MM.1S (cell line): ENCODE data around the gene CD52.

Source experiments
- EZH2 ChIP-seq: fragments of 300-600 bp; sonication (generic); optimal IDR thresholded peaks from 2 replicates; pipeline ENCODE3; 2017; ENCODE audit warnings: low read depth, mild to moderate bottlenecking, antibody characterized with exemption, low read length, mixed read lengths
- EZH2phosphoT487 ChIP-seq: fragments of 300-600 bp; sonication (generic); IDR thresholded peaks from 2 replicates; pipeline ENCODE4 v1.6.1; 2018; ENCODE audit warnings: antibody characterized with exemption, low read length
- TF ChIP-seq, protein P1 (sequence below): fragments of 300-600 bp; sonication (generic); IDR thresholded peaks from 2 replicates; pipeline ENCODE4 v1.5.1; 2016; ENCODE audit warnings: antibody characterized with exemption, low read length, mixed read lengths

DNA sequence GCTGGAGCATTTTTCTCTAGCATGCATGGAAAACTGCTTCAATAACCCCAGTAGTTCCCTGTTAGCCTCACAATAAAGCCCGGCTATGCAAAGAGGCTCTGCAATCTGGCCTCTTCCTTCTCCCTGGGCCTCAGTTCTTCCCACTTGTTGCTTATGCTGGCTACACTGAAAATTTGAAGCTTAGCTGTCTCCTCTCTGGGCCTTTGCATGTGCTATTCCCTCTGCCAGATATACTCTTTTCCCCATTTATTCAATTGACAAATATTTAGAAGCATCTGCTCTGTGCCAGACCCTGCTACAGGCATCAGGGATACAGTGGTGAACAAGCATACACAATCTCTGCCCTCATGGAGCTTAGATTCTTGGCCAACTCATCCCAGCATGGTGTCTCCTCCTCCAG, 20.9 kb downstream of the CD52 start:
- TF ChIP-seq, protein P1, sequence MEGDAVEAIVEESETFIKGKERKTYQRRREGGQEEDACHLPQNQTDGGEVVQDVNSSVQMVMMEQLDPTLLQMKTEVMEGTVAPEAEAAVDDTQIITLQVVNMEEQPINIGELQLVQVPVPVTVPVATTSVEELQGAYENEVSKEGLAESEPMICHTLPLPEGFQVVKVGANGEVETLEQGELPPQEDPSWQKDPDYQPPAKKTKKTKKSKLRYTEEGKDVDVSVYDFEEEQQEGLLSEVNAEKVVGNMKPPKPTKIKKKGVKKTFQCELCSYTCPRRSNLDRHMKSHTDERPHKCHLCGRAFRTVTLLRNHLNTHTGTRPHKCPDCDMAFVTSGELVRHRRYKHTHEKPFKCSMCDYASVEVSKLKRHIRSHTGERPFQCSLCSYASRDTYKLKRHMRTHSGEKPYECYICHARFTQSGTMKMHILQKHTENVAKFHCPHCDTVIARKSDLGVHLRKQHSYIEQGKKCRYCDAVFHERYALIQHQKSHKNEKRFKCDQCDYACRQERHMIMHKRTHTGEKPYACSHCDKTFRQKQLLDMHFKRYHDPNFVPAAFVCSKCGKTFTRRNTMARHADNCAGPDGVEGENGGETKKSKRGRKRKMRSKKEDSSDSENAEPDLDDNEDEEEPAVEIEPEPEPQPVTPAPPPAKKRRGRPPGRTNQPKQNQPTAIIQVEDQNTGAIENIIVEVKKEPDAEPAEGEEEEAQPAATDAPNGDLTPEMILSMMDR: no peak
- no peak for TF ChIP-seq EZH2
- TF ChIP-seq EZH2phosphoT487: no peak
